Ishikawa (cell line): ENCODE results near the gene VAMP8.

Source experiments
- CEBPB ChIP-seq: IDR thresholded peaks from 2 replicates; pipeline ENCODE4 v1.6.1; 2012
- CREB1 ChIP-seq: IDR thresholded peaks from 2 replicates; pipeline ENCODE4 v1.6.1; 2012; ENCODE audit warnings: low read depth
- EGR1 ChIP-seq: IDR thresholded peaks from 2 replicates; pipeline ENCODE4 v1.6.1; 2012
- EP300 ChIP-seq: IDR thresholded peaks from 2 replicates; pipeline ENCODE4 v1.6.1; 2012; ENCODE audit warnings: borderline replicate concordance
- FOXM1 ChIP-seq: IDR thresholded peaks from 2 replicates; pipeline ENCODE4 v1.6.1; 2012; ENCODE audit warnings: low read depth, borderline replicate concordance
- MAX ChIP-seq: IDR thresholded peaks from 2 replicates; pipeline ENCODE4 v1.6.1; 2012
- RAD21 ChIP-seq: IDR thresholded peaks from 2 replicates; pipeline ENCODE4 v1.6.1; 2012; ENCODE audit warnings: low read depth
- TAF1 ChIP-seq: IDR thresholded peaks from 2 replicates; pipeline ENCODE4 v1.6.1; 2012; ENCODE audit warnings: low read depth, mild to moderate bottlenecking
- TCF12 ChIP-seq: IDR thresholded peaks from 2 replicates; pipeline ENCODE4 v1.6.1; 2012; ENCODE audit warnings: low read depth
- TEAD4 ChIP-seq: IDR thresholded peaks from 2 replicates; pipeline ENCODE4 v1.6.1; 2012
- USF1 ChIP-seq: IDR thresholded peaks from 2 replicates; pipeline ENCODE4 v1.6.1; 2012
- ZBTB7A ChIP-seq: IDR thresholded peaks from 2 replicates; pipeline ENCODE4 v1.6.1; 2012; ENCODE audit warnings: low read depth
- TF ChIP-seq, protein P1 (sequence below): IDR thresholded peaks from 2 replicates; pipeline ENCODE4 v1.6.1; 2012; ENCODE audit warnings: low read depth, mild to moderate bottlenecking

DNA sequence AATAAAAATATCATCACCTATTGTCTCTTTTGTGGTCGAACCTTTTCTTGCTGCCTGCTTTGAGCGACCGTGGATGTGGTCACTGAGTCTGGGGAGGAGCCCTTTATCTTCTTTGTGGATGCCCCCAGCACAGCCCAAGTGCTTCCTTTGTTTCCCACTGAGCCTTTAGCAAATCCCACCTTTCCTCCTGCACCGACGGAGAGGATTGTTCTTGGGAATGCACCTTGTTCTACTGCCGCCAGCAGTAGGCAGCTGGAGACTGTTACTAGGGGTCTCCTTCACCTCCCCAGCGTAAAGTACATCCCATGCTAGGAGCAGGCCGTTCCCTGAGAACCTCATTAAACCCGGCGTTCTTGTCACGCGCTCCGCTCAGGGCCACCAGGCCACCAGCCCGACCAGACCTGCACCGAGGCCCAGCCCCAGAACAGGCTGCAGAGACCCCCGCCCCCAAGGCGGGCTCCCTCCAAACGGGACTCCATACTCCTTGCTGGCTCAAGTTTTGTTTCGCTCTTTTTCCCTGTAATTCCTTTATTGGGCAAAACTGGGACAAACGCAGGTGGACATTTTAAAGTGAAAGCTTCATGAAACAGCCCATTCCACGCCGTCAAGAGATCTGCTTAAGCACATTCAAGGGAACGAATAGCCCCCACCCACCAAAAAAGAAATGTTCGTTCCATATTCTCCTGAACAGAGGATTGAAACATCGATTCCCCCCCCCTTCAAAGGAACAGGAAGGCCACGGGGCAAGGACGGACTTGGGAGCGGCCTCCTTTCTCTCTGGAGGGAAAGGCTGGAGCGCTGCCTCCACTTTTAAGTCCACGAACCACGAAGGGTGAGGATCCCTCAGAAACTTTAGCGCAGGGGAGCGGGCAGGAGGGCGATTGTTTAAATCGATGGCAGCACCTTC lies 39.5 kb upstream of the VAMP8 start:
- TF ChIP-seq TCF12: no peak
- no peak for TF ChIP-seq USF1
- no peak for TF ChIP-seq CREB1
- no peak for TF ChIP-seq TEAD4
- TF ChIP-seq MAX: no peak
- no peak for TF ChIP-seq RAD21
- no peak for TF ChIP-seq CEBPB
- TF ChIP-seq, protein P1, sequence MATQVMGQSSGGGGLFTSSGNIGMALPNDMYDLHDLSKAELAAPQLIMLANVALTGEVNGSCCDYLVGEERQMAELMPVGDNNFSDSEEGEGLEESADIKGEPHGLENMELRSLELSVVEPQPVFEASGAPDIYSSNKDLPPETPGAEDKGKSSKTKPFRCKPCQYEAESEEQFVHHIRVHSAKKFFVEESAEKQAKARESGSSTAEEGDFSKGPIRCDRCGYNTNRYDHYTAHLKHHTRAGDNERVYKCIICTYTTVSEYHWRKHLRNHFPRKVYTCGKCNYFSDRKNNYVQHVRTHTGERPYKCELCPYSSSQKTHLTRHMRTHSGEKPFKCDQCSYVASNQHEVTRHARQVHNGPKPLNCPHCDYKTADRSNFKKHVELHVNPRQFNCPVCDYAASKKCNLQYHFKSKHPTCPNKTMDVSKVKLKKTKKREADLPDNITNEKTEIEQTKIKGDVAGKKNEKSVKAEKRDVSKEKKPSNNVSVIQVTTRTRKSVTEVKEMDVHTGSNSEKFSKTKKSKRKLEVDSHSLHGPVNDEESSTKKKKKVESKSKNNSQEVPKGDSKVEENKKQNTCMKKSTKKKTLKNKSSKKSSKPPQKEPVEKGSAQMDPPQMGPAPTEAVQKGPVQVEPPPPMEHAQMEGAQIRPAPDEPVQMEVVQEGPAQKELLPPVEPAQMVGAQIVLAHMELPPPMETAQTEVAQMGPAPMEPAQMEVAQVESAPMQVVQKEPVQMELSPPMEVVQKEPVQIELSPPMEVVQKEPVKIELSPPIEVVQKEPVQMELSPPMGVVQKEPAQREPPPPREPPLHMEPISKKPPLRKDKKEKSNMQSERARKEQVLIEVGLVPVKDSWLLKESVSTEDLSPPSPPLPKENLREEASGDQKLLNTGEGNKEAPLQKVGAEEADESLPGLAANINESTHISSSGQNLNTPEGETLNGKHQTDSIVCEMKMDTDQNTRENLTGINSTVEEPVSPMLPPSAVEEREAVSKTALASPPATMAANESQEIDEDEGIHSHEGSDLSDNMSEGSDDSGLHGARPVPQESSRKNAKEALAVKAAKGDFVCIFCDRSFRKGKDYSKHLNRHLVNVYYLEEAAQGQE: no peak
- no peak for TF ChIP-seq TAF1
- no peak for TF ChIP-seq EP300
- no peak for TF ChIP-seq EGR1
- TF ChIP-seq FOXM1: no peak
- TF ChIP-seq ZBTB7A: no peak
